Erythroblast (primary cell): ENCODE results near the gene LHFPL2.

Source experiments
- GATA1 ChIP-seq: IDR thresholded peaks from 2 replicates; pipeline ENCODE4 v1.6.1; 2011; ENCODE audit warnings: low read depth, mild to moderate bottlenecking, control low read depth, low read length, moderate library complexity
- POLR2A ChIP-seq: IDR thresholded peaks from 2 replicates; pipeline ENCODE4 v1.6.1; 2011; ENCODE audit warnings: mild to moderate bottlenecking, low read length

- TF ChIP-seq POLR2A, result no peak
- no peak for TF ChIP-seq GATA1
Measured at GRCh38 chr5:78496373-78496772, 152.2 kb downstream of the LHFPL2 start.
